SU-DHL-6 (cell line): ENCODE measurements around the gene HDAC11.

Experiments used
- H2AFZ ChIP-seq: fragments of 200-600 bp; sonication (generic); 2 replicates; pipeline ENCODE4 v1.6.1; 2014; ENCODE audit warnings: low read depth, mild to moderate bottlenecking, moderate library complexity, mixed read lengths, antibody characterized with exemption, low read length; ENCODE audit not compliant: severe bottlenecking
- H3F3A ChIP-seq: fragments of 200-600 bp; shearing (Covaris generic); 2 replicates; pipeline ENCODE4 v1.6.0; 2016; ENCODE audit warnings: antibody characterized with exemption, mild to moderate bottlenecking; ENCODE audit not compliant: insufficient read depth
- H3K27ac ChIP-seq: fragments of 200-600 bp; sonication (generic); 2 replicates; pipeline ENCODE4 v1.5.1; 2016; ENCODE audit warnings: low read depth, mild to moderate bottlenecking, low read length, moderate library complexity, mixed read lengths
- H3K27me3 ChIP-seq: fragments of 200-600 bp; sonication (generic), shearing (Covaris generic); 2 replicates; pipeline ENCODE4 v1.6.0; 2014; ENCODE audit warnings: mild to moderate bottlenecking, low read length
- H3K36me3 ChIP-seq: fragments of 200-600 bp; sonication (generic); 2 replicates; pipeline ENCODE4 v1.6.1; 2014; ENCODE audit warnings: mild to moderate bottlenecking, low read length, mixed read lengths
- H3K4me2 ChIP-seq: fragments of 300-600, 200-600 bp; shearing (Covaris generic), sonication (generic); 2 replicates; pipeline ENCODE4 v1.6.0; 2014; ENCODE audit warnings: low read length, low read depth, mild to moderate bottlenecking; ENCODE audit not compliant: poor library complexity, severe bottlenecking
- H3K4me3 ChIP-seq: fragments of 200-600 bp; sonication (generic); 2 replicates; pipeline ENCODE4 v1.5.1; 2014; ENCODE audit warnings: antibody characterized with exemption, low read length, mild to moderate bottlenecking, mixed read lengths; ENCODE audit not compliant: insufficient read depth, poor library complexity, severe bottlenecking
- H3K79me2 ChIP-seq: fragments of 200-600 bp; sonication (generic); 2 replicates; pipeline ENCODE4 v1.6.1; 2014; ENCODE audit warnings: mild to moderate bottlenecking, low read length, moderate library complexity; ENCODE audit not compliant: insufficient read depth
- H3K9ac ChIP-seq: fragments of 200-600 bp; sonication (generic); 2 replicates; pipeline ENCODE4 v1.7.0; 2014; ENCODE audit warnings: mild to moderate bottlenecking, low read length
- H3K9me2 ChIP-seq: fragments of 200-600 bp; sonication (generic); replicated peaks from 2 replicates; pipeline ENCODE4 v1.6.1; 2014; ENCODE audit warnings: low read length; ENCODE audit not compliant: insufficient read depth
- H3K9me3 ChIP-seq: fragments of 200-600 bp; sonication (generic); 2 replicates; pipeline ENCODE4 v1.6.1; 2014; ENCODE audit warnings: low read length, mixed read lengths; ENCODE audit not compliant: insufficient read depth
- H4K20me1 ChIP-seq: fragments of 200-600 bp; sonication (generic); 2 replicates; pipeline ENCODE4 v1.6.1; 2014; ENCODE audit warnings: low read depth, mild to moderate bottlenecking, antibody characterized with exemption, low read length, moderate library complexity, mixed read lengths
- CTCF ChIP-seq: fragments of 200-600 bp; sonication (generic); IDR thresholded peaks from one replicate; pipeline ENCODE4 v1.5.1; 2017; ENCODE audit warnings: antibody characterized with exemption, mild to moderate bottlenecking, low read length, moderate library complexity; ENCODE audit not compliant: insufficient read depth, poor library complexity, severe bottlenecking
- EZH2phosphoT487 ChIP-seq: fragments of 200-600 bp; sonication (generic), shearing (Covaris generic); conservative IDR thresholded peaks from 2 replicates; pipeline ENCODE4 v1.6.1; 2018; ENCODE audit warnings: mild to moderate bottlenecking, antibody characterized with exemption, low read length, moderate library complexity, mixed read lengths

The HDAC11 gene

GRCh38 chr3:13515786-13516759 lies 36.0 kb downstream of the HDAC11 start:
- Histone ChIP-seq H2AFZ (no peak overlapping the region), H3K9me3 (no peaks in the 10 kb centered on the region), H4K20me1 (no peaks in the 10 kb centered on the region), H3K27ac (no peak overlapping the region), H3K4me3 (no peak overlapping the region), H3K36me3 (no peaks in the 10 kb centered on the region), H3K27me3 (no peaks in the 10 kb centered on the region), H3K9ac (no peak overlapping the region), H3K9me2 (no peaks in the 10 kb centered on the region), H3F3A (no peaks in the 10 kb centered on the region), H3K79me2 (no peaks in the 10 kb centered on the region), H3K4me2 (no peak overlapping the region)
- TF ChIP-seq EZH2phosphoT487 (no peak), CTCF (no peak)

DNA sequence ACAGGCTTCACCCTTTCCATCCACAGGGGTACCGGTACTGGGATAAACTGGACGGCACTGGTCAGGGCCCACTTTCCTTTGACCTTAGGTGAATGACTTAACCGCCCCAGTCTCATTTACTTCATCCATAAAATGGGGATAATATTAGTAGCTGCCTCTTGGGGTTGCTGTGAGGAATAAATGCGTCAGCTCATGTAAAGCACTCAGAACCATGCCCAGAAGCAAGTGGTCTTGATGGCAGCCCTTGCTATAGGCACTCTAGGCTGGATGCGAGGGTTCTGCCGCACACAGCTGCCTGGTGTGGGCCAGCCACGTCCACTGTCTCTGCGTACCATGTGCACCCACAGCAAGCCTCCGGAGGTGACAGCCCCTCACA lies 36.6 kb downstream of the HDAC11 start:
- Histone ChIP-seq H3K4me3 (no peak overlapping the region), H3K79me2 (no peaks in the 10 kb centered on the region), H3K27ac (no peak overlapping the region), H3F3A (no peaks in the 10 kb centered on the region), H3K9me3 (no peaks in the 10 kb centered on the region), H4K20me1 (no peaks in the 10 kb centered on the region), H3K4me2 (no peak overlapping the region), H3K9ac (no peak overlapping the region), H3K27me3 (no peaks in the 10 kb centered on the region), H3K9me2 (no peaks in the 10 kb centered on the region), H3K36me3 (no peaks in the 10 kb centered on the region), H2AFZ (no peak overlapping the region)
- TF ChIP-seq EZH2phosphoT487, result no peak
- no peak for TF ChIP-seq CTCF

- Histone ChIP-seq H4K20me1 (no peaks in the 10 kb centered on the region), H3K9ac (no peak overlapping the region), H2AFZ (no peak overlapping the region), H3K79me2 (no peaks in the 10 kb centered on the region), H3K9me3 (no peaks in the 10 kb centered on the region), H3F3A (no peaks in the 10 kb centered on the region), H3K4me3 (no peak overlapping the region), H3K36me3 (no peaks in the 10 kb centered on the region), H3K27ac (no peak overlapping the region), H3K9me2 (no peaks in the 10 kb centered on the region), H3K4me2 (no peak overlapping the region), H3K27me3 (no peaks in the 10 kb centered on the region)
- TF ChIP-seq CTCF (no peak), EZH2phosphoT487 (no peak)
Measured at GRCh38 chr3:13517253-13517977, 37.3 kb downstream of the HDAC11 start.
